ENCODE results near the gene ARL5B. TPM values are rescaled to one million over a fixed set of nuclear protein-coding genes. Genes with fewer than 3 reads are reported as not detected.

ARL5B gene
- total RNA-seq, 4 donors from 2014 or later: 9.1 to 24.0 (median 15.2) TPM

- TF ChIP-seq CTCF (IDR thresholded peaks at IDR 0.05) (no peak), POLR2A (IDR thresholded peaks at IDR 0.05) (no peak)
- Histone ChIP-seq H3K9me3 (no peaks in the 10 kb centered on the region), H3K36me3 (no peaks in the 10 kb centered on the region), H3K27me3 (no peaks in the 10 kb centered on the region), H3K4me1 (peaks cover 0 to 12% (median 0%) of the 10 kb centered on the region in 4 donors), H3K4me3 (no peak overlapping the region), H3K27ac (no peak overlapping the region)
- DNase-seq: no peak
Measured at GRCh38 chr10:18656724-18657123, 2.5 kb upstream of the ARL5B start.

- TF ChIP-seq POLR2A (IDR thresholded peaks at IDR 0.05) (no peak), CTCF (IDR thresholded peaks at IDR 0.05) (no peak)
- peak in 2 of 3 donors; percentile 54 for DNase-seq
- H3K27ac ChIP-seq: peak overlapping the region; percentile 91 to 97 (median 96)
Measured at GRCh38 chr10:18658271-18659124, 733 bp upstream of the ARL5B start.

GRCh38 chr10:18659819-18660535, 746 bp downstream of the ARL5B start:
- TF ChIP-seq CTCF (IDR thresholded peaks at IDR 0.05) (no peak), POLR2A (IDR thresholded peaks at IDR 0.05) (peak; percentile 18 to 64)
- Histone ChIP-seq H3K36me3 (no peaks in the 10 kb centered on the region), H3K27ac (peak overlapping the region; percentile 91 to 97 (median 96)), H3K4me3 (peak overlapping the region; percentile 72 to 96 (median 88)), H3K4me1 (peaks cover 0 to 26% (median 0%) of the 10 kb centered on the region in 4 donors), H3K27me3 (no peaks in the 10 kb centered on the region), H3K9me3 (no peaks in the 10 kb centered on the region)
- DNase-seq: peak in 1 of 3 donors; percentile 86

More at GRCh38 chr10:18658271-18659124, 733 bp upstream of the ARL5B start:
- no peaks in the 10 kb centered on the region for H3K9me3 ChIP-seq
- H3K27me3 ChIP-seq: no peaks in the 10 kb centered on the region
- no peaks in the 10 kb centered on the region for H3K36me3 ChIP-seq
- peak overlapping the region; percentile 72 to 96 (median 88) for H3K4me3 ChIP-seq
- H3K4me1 ChIP-seq: peaks cover 0 to 26% (median 0%) of the 10 kb centered on the region in 4 donors

GRCh38 chr10:18660816-18661431, 1.7 kb downstream of the ARL5B start:
- Histone ChIP-seq H3K9me3 (no peaks in the 10 kb centered on the region), H3K4me3 (peak overlapping the region in 3 of 4 donors; percentile 87 to 96 (median 88)), H3K27me3 (no peaks in the 10 kb centered on the region), H3K27ac (peak overlapping the region in 1 of 4 donors; percentile 97), H3K36me3 (no peaks in the 10 kb centered on the region), H3K4me1 (peaks cover 0 to 26% (median 0%) of the 10 kb centered on the region in 4 donors)
- no peak for DNase-seq
- TF ChIP-seq CTCF (IDR thresholded peaks at IDR 0.05): no peak
- TF ChIP-seq POLR2A (IDR thresholded peaks at IDR 0.05): no peak

- no peak for TF ChIP-seq CTCF (IDR thresholded peaks at IDR 0.05)
- no peak for TF ChIP-seq POLR2A (IDR thresholded peaks at IDR 0.05)
- no peak for DNase-seq
- H3K4me3 ChIP-seq: no peak overlapping the region
- H3K27ac ChIP-seq: no peak overlapping the region
- H3K27me3 ChIP-seq: no peaks in the 10 kb centered on the region
- no peaks in the 10 kb centered on the region for H3K9me3 ChIP-seq
- peaks cover 0 to 19% (median 0%) of the 10 kb centered on the region in 3 donors for H3K36me3 ChIP-seq
- H3K4me1 ChIP-seq: peaks cover 0 to 26% (median 0%) of the 10 kb centered on the region in 4 donors
Measured at GRCh38 chr10:18664841-18665478, 5.7 kb downstream of the ARL5B start.

Measured in Peyer's patch (tissue), 4 donors.